ENCODE data around the gene CCDC138.

DNA sequence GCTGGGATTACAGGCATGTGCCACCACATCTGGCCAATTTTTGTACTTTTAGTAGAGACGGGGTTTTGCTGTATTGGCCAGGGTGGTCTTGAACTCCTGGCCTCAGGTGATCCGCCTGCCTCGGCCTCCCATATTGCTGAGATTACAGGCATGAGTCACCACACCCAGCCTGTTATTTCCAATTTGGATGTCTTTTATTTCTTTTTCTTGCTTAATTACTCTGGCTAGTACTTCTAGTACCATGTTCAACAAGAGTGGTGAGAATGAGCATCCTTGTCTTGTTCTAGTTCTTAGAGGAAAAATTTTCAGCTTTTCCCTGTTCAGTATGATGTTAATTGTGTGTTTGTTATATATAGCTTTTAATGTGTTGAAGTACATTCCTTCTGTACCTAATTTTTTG lies 23.4 kb downstream of the CCDC138 start:
- TF ChIP-seq, protein P1, sequence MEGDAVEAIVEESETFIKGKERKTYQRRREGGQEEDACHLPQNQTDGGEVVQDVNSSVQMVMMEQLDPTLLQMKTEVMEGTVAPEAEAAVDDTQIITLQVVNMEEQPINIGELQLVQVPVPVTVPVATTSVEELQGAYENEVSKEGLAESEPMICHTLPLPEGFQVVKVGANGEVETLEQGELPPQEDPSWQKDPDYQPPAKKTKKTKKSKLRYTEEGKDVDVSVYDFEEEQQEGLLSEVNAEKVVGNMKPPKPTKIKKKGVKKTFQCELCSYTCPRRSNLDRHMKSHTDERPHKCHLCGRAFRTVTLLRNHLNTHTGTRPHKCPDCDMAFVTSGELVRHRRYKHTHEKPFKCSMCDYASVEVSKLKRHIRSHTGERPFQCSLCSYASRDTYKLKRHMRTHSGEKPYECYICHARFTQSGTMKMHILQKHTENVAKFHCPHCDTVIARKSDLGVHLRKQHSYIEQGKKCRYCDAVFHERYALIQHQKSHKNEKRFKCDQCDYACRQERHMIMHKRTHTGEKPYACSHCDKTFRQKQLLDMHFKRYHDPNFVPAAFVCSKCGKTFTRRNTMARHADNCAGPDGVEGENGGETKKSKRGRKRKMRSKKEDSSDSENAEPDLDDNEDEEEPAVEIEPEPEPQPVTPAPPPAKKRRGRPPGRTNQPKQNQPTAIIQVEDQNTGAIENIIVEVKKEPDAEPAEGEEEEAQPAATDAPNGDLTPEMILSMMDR (IDR thresholded peaks at IDR 0.05), result no peak
- TF ChIP-seq POLR2A (IDR thresholded peaks at IDR 0.05), result no peak

All from heart left ventricle (tissue), 13 donors.